Activated CD8-positive, alpha-beta T cell treated with anti-CD3 and anti-CD28 coated beads for 36 hours (primary cell): ENCODE results near the gene LIMS1. TPM values are rescaled to one million over a fixed set of nuclear protein-coding genes. Genes with fewer than 3 reads are reported as not detected.

Source experiments
- ATAC-seq: fragments of 200-7000 bp; cut with Tn5 transposase; one replicate; pipeline ENCODE4 v1.10.0; 2021; ENCODE audit warnings: mild to moderate bottlenecking, moderate library complexity
- CTCF ChIA-PET: fragments of 350-600 bp; sonication (Branson Sonifier 250); formaldehyde crosslinking; loops from one replicate; lab custom pipeline; 2021; ENCODE audit warnings: antibody characterized with exemption; lab: Charles Lee
- POLR2A ChIA-PET: fragments of 350-600 bp; sonication (Branson Sonifier 250); formaldehyde crosslinking; loops from one replicate; lab custom pipeline; 2021; ENCODE audit warnings: antibody characterized with exemption; lab: Charles Lee
- DNase-seq: peaks from one replicate; pipeline ENCODE4 v3.0.0-alpha.2; 2020
- H3K27ac Mint-ChIP-seq: one replicate; pipeline ENCODE4 v1.8.0; 2021; ENCODE audit warnings: mild to moderate bottlenecking, mixed read lengths
- H3K27me3 Mint-ChIP-seq: one replicate; pipeline ENCODE4 v1.8.0; 2021; ENCODE audit warnings: mixed read lengths
- H3K36me3 Mint-ChIP-seq: one replicate; pipeline ENCODE4 v1.8.0; 2021; ENCODE audit warnings: low read depth, mixed read lengths
- H3K4me1 Mint-ChIP-seq: one replicate; pipeline ENCODE4 v1.8.0; 2021; ENCODE audit warnings: low read depth, mixed read lengths
- H3K4me3 Mint-ChIP-seq: one replicate; pipeline ENCODE4 v1.8.0; 2021; ENCODE audit warnings: mild to moderate bottlenecking, moderate library complexity, mixed read lengths
- H3K9me3 Mint-ChIP-seq: one replicate; pipeline ENCODE4 v1.8.0; 2021; ENCODE audit warnings: mixed read lengths
- intact Hi-C: fragments of 100-400 bp; cut with micrococcal nuclease; formaldehyde crosslinking; loops from one replicate; pipeline ENCODE4 v1.10.0; 2022
- total RNA-seq, 2 experiments: library from RNA; stranded (reverse); gene quantifications; one replicate each; pipeline ENCODE4 v1.2.3, GENCODE V29; 2021
- TF ChIP-seq, protein P1 (sequence below): fragments of 200-600 bp; IDR thresholded peaks from one replicate; pipeline ENCODE4 v1.8.0; 2022; ENCODE audit warnings: antibody characterized with exemption, mild to moderate bottlenecking

LIMS1 gene
- total RNA-seq, 2 experiments from 2014 or later, result 48.1 to 51.7 TPM

DNA sequence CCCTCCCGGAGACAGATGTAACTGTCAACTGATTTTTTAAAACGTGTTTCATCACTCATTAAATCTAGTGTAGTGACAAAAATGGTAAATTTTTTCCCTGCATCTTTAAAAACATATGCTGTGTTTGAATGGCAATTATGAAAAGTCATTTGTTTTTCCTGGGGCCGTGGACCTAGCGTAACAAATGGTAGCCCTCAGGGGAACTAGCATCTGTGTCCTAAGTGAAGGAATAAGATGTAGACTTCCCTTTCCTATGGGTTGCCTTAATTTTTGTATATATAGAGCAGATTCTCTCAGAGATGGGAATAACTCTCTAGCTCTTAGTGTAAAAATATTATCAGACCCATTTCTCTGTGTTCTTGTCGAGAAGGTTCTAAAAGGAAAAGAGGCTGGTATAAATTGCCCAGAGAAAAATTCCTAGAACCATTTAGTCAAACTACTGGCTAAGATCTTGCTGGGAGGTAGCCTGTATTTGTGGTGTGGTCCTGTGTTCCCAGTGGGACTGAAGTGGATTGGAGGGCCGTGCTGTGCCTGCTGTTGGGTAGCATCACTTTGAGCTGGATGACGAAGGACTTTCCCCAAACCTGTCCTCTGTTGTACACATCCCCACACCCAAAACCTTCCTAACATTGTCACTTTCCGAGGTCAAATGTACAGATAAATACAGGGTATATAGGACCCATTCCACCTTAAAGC, 85.8 kb downstream of the LIMS1 start:
- peak overlapping the region; percentile 95 for H3K27ac Mint-ChIP-seq
- TF ChIP-seq, protein P1, sequence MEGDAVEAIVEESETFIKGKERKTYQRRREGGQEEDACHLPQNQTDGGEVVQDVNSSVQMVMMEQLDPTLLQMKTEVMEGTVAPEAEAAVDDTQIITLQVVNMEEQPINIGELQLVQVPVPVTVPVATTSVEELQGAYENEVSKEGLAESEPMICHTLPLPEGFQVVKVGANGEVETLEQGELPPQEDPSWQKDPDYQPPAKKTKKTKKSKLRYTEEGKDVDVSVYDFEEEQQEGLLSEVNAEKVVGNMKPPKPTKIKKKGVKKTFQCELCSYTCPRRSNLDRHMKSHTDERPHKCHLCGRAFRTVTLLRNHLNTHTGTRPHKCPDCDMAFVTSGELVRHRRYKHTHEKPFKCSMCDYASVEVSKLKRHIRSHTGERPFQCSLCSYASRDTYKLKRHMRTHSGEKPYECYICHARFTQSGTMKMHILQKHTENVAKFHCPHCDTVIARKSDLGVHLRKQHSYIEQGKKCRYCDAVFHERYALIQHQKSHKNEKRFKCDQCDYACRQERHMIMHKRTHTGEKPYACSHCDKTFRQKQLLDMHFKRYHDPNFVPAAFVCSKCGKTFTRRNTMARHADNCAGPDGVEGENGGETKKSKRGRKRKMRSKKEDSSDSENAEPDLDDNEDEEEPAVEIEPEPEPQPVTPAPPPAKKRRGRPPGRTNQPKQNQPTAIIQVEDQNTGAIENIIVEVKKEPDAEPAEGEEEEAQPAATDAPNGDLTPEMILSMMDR, result no peak
- no peak for DNase-seq
- H3K9me3 Mint-ChIP-seq, result no peaks in the 10 kb centered on the region
- ChIA-PET CTCF (interaction anchor here (1.2 to 9.0 kb wide), 4 partner anchors 8 to 29 kb away, joined by 3 to 129 read pairs (median 6); no protein-coding TSS in a partner anchor), POLR2A (interaction anchor here (1.3 kb wide), 1 partner anchor 17 kb away, joined by 6 read pairs; no protein-coding TSS in a partner anchor)
- intact Hi-C loops, result no loop called here
- H3K27me3 Mint-ChIP-seq, result no peaks in the 10 kb centered on the region
- H3K4me1 Mint-ChIP-seq, result peaks cover 77% of the 10 kb centered on the region
- H3K4me3 Mint-ChIP-seq, result peak overlapping the region; percentile 82
- H3K36me3 Mint-ChIP-seq, result no peaks in the 10 kb centered on the region
- ATAC-seq, result no peak

DNA sequence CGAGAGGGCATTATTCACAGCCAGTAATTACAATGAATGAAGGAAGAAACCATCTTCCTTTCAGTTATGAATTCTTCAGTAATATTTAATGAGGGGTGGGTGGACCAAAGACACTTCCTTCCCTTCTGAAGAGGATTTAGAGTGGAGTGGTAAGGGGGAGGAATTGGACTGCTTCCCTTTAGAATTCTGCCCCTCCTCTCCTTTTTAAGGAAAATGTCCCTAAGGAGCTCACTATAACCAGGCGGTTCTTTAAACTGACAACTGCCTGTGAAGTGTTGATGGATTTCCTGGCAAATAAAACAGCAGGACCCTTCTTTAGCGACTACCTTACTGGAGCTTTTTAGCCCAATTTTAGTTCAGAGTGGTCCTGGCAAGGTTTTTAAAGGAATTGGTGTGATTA, 86.4 kb downstream of the LIMS1 start:
- ChIA-PET POLR2A (interaction anchor here (1.0 to 1.3 kb wide), 3 partner anchors 9 to 16 kb away, joined by 3 to 6 read pairs (median 4); no protein-coding TSS in a partner anchor), CTCF (interaction anchor here (1.2 to 9.0 kb wide), 5 partner anchors 8 to 28 kb away, joined by 3 to 129 read pairs (median 8); no protein-coding TSS in a partner anchor)
- TF ChIP-seq, protein P1, result no peak
- Mint-ChIP-seq H3K36me3 (no peaks in the 10 kb centered on the region), H3K27ac (peak overlapping the region; percentile 95), H3K4me1 (peaks cover 79% of the 10 kb centered on the region), H3K27me3 (no peaks in the 10 kb centered on the region), H3K4me3 (peak overlapping the region; percentile 82), H3K9me3 (no peaks in the 10 kb centered on the region)
- DNase-seq (no peak), ATAC-seq (peak; percentile 0)
- intact Hi-C loops, result no loop called here

DNA sequence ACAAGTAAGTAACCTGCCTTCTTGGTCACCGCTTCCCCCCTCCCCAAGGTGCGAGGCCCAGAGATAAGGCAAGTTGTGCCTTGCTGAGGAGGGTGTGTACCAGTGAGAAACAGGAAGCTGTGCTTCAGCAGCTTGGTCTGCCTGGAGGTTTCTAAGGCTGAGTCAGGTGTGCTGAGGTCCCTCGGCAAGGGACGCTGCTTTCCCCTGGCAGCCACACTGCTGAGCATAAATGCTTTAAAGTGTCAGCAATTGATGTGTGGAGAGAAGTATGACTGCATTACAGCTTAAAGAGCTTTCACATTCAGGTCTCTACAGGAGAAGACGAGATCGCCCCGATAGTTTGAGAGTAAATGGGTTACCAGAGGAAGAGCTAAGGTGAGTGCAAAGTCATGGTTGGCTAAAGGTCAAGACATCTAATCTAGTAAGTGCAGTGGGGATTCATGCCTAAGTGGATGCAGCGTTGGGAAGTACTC, 86.9 kb downstream of the LIMS1 start:
- ChIA-PET CTCF (interaction anchor here (1.2 to 9.0 kb wide), 5 partner anchors 8 to 28 kb away, joined by 3 to 129 read pairs (median 8); no protein-coding TSS in a partner anchor), POLR2A (interaction anchor here (1.0 to 1.3 kb wide), 3 partner anchors 8 to 16 kb away, joined by 3 to 6 read pairs (median 4); no protein-coding TSS in a partner anchor)
- Mint-ChIP-seq H3K36me3 (no peaks in the 10 kb centered on the region), H3K4me3 (peak overlapping the region; percentile 82), H3K27ac (peak overlapping the region; percentile 95), H3K27me3 (no peaks in the 10 kb centered on the region), H3K4me1 (peaks cover 79% of the 10 kb centered on the region), H3K9me3 (no peaks in the 10 kb centered on the region)
- ATAC-seq, result peak; percentile 96
- intact Hi-C loops, result no loop called here
- peak; percentile 87 for DNase-seq
- TF ChIP-seq, protein P1, result no peak

DNA sequence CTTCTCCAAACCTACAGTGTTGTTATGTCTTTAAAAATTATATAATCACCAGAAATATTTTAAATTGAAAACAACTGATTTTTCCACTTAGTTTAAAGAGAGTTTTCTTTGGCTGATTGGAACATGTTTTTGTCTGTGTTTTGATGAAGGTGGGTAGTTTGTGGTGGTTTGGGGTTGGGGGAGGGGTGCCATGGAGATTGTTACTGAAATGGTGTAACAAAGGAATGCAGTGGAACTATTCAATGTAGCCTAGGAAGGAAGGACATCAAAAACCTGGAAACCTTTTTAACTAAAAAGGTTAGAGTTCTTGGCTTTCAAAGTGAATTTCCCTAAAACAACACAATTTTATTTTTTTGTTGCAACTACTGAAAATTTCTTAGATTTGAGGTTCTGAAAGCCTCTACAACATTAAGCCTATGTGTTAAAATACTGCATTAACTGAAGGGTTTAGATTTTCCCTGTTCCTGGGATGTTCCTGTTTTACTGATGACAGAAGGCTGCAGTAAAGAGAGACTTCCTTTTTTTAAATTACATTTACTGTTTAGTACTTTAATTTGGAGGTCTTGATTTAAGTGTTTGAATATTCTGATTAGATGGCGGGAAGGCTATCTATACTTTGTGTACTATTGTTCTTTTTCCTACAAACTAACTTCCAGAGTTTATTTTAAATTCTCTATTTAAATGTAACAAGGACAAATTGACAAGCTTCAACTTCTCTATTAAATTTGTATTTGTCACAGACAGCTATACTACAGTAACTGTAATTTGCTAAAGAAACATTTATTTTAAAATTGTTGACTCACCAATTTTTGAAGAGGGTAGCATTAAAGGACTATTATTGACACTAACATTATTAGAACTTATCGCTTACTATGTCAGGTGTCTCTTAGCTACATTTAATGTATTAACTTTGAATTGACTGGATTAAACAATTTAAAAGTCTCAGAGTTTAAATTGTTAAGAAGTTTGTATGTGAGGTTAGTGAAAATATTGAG, 87.7 kb downstream of the LIMS1 start:
- intact Hi-C loops, result no loop called here
- ATAC-seq (no peak), DNase-seq (no peak)
- ChIA-PET POLR2A (interaction anchor here (1.0 to 1.3 kb wide), 3 partner anchors 7 to 15 kb away, joined by 3 to 6 read pairs (median 4); no protein-coding TSS in a partner anchor), CTCF (interaction anchor here (1.3 to 9.0 kb wide), 4 partner anchors 7 to 28 kb away, joined by 5 to 129 read pairs (median 9); no protein-coding TSS in a partner anchor)
- TF ChIP-seq, protein P1, result no peak
- Mint-ChIP-seq H3K36me3 (no peaks in the 10 kb centered on the region), H3K4me3 (peak overlapping the region; percentile 82), H3K27ac (peak overlapping the region; percentile 95), H3K4me1 (peaks cover 78% of the 10 kb centered on the region), H3K9me3 (no peaks in the 10 kb centered on the region), H3K27me3 (no peaks in the 10 kb centered on the region)
